HG02885 (cell line): Measurements from ENCODE around the gene RAD52.

ENCODE experiments used
- ATAC-seq: cut with Tn5 transposase; IDR thresholded peaks from one replicate; pipeline ENCODE4 v1.9.1; 2021; ENCODE audit warnings: mild to moderate bottlenecking; ENCODE audit not compliant: unreplicated experiment, poor library complexity

Gene RAD52

GRCh38 chr12:884746-885414 is 64.6 kb downstream of the RAD52 start:
- ATAC-seq, result no peak

- ATAC-seq, result no peak
These were observed 68.8 kb downstream of the RAD52 start for GRCh38 chr12:880656-881055.

GRCh38 chr12:879641-880040 is 69.9 kb downstream of the RAD52 start:
- ATAC-seq, result no peak

- no peak for ATAC-seq
These were observed 75.5 kb downstream of the RAD52 start for GRCh38 chr12:873954-874353.

GRCh38 chr12:870378-870777 is 79.1 kb downstream of the RAD52 start:
- ATAC-seq, result no peak

GRCh38 chr12:868722-869121 is 80.8 kb downstream of the RAD52 start:
- ATAC-seq, result no peak

GRCh38 chr12:867905-868304 is 81.6 kb downstream of the RAD52 start:
- ATAC-seq, result no peak

- no peak for ATAC-seq
These were observed 83.9 kb downstream of the RAD52 start for GRCh38 chr12:865614-866013.

- no peak for ATAC-seq
These were observed 86.2 kb downstream of the RAD52 start for GRCh38 chr12:863285-863684.

- no peak for ATAC-seq
These were observed 87.1 kb downstream of the RAD52 start for GRCh38 chr12:862303-862911.
